ENCODE results near the gene FN1. TPM values are rescaled to one million over a fixed set of nuclear protein-coding genes. Genes with fewer than 3 reads are reported as not detected.

The FN1 gene
- total and polyA plus RNA-seq, 12 donors = 44.6 to 322 (median 110) TPM

- DNase-seq = no peak
- 83 to 96% (median 88%) methylated on average over 1 of the region's 1 CpG for WGBS, 4 donors
- Histone ChIP-seq H3K4me3 (no peak overlapping the region), H3K4me1 (replicated peaks in 1 of 2) (no peaks in the 10 kb centered on the region), H3K27me3 (no peaks in the 10 kb centered on the region), H3K9me3 (replicated peaks in 1 of 3) (no peaks in the 10 kb centered on the region), H3K27ac (no peak overlapping the region), H3K36me3 (replicated peaks in 1 of 2) (peaks cover 0 to 4% of the 10 kb centered on the region in 2 donors)
- no peak for TF ChIP-seq POLR2A (IDR thresholded peaks at IDR 0.05)
- no peak for TF ChIP-seq CTCF (IDR thresholded peaks at IDR 0.05)
- intact Hi-C loops (cut with DNase I) = no loop called here
These were observed 61.9 kb downstream of the FN1 start for GRCh38 chr2:215374002-215374401.

- Histone ChIP-seq H3K4me3 (no peak overlapping the region), H3K4me1 (replicated peaks in 1 of 2) (no peaks in the 10 kb centered on the region), H3K27ac (no peak overlapping the region), H3K36me3 (replicated peaks in 1 of 2) (peaks cover 0 to 4% of the 10 kb centered on the region in 2 donors), H3K27me3 (no peaks in the 10 kb centered on the region), H3K9me3 (replicated peaks in 1 of 3) (no peaks in the 10 kb centered on the region)
- no peak for DNase-seq
- no peak for TF ChIP-seq POLR2A (IDR thresholded peaks at IDR 0.05)
- TF ChIP-seq CTCF (IDR thresholded peaks at IDR 0.05) = no peak
- intact Hi-C loops (cut with DNase I) = no loop called here
- WGBS, 4 donors = 90 to 96% (median 91%) methylated on average over 9 of the region's 9 CpGs
These were observed 62.8 kb downstream of the FN1 start for GRCh38 chr2:215372968-215373649.

GRCh38 chr2:215371915-215372897 is 63.7 kb downstream of the FN1 start:
- H3K4me1 ChIP-seq (replicated peaks in 1 of 2) = no peaks in the 10 kb centered on the region
- no peaks in the 10 kb centered on the region for H3K27me3 ChIP-seq
- no peak overlapping the region for H3K27ac ChIP-seq
- no peaks in the 10 kb centered on the region for H3K9me3 ChIP-seq (replicated peaks in 1 of 3)
- TF ChIP-seq CTCF (IDR thresholded peaks at IDR 0.05) (no peak), POLR2A (IDR thresholded peaks at IDR 0.05) (no peak)
- 91 to 95% (median 92%) methylated on average over 14 of the region's 14 CpGs for WGBS, 4 donors
- intact Hi-C loops (cut with DNase I) = no loop called here
- no peak for DNase-seq
- H3K4me3 ChIP-seq = no peak overlapping the region
- H3K36me3 ChIP-seq (replicated peaks in 1 of 2) = peaks cover 0 to 4% of the 10 kb centered on the region in 2 donors
